ENCODE data around the gene CCDC124. TPM values are rescaled to one million over a fixed set of nuclear protein-coding genes. Genes with fewer than 3 reads are reported as not detected.
"Not testable (repeated sequence)": the region's sequence is repeated elsewhere in the genome, so short reads cannot be mapped to it uniquely, and the experiment has no call there.

Gene CCDC124
- total RNA-seq, 4 donors from 2014 or later: 73.1 to 110 (median 81.5) TPM

- no peak overlapping the region for H3K4me3 ChIP-seq
- intact Hi-C loops (cut with DNase I; ENCODE audit: low total_unique reads): no loop called here
- ATAC-seq (no peak), DNase-seq (no peak)
- H3K27ac ChIP-seq: no peak overlapping the region
- no peaks in the 10 kb centered on the region for H3K36me3 ChIP-seq
- TF ChIP-seq POLR2A (IDR thresholded peaks at IDR 0.05): no peak
- TF ChIP-seq, protein P1, sequence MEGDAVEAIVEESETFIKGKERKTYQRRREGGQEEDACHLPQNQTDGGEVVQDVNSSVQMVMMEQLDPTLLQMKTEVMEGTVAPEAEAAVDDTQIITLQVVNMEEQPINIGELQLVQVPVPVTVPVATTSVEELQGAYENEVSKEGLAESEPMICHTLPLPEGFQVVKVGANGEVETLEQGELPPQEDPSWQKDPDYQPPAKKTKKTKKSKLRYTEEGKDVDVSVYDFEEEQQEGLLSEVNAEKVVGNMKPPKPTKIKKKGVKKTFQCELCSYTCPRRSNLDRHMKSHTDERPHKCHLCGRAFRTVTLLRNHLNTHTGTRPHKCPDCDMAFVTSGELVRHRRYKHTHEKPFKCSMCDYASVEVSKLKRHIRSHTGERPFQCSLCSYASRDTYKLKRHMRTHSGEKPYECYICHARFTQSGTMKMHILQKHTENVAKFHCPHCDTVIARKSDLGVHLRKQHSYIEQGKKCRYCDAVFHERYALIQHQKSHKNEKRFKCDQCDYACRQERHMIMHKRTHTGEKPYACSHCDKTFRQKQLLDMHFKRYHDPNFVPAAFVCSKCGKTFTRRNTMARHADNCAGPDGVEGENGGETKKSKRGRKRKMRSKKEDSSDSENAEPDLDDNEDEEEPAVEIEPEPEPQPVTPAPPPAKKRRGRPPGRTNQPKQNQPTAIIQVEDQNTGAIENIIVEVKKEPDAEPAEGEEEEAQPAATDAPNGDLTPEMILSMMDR (IDR thresholded peaks at IDR 0.05 in 4 of 5, conservative IDR thresholded peaks at IDR 0.05 in 1 of 5): no peak
- H3K27me3 ChIP-seq: peaks cover 0 to 6% (median 3%) of the 10 kb centered on the region in 3 donors
- in situ Hi-C loops (cut with MboI; ENCODE audit: low sequenced_read_pairs in 4 of 4): loop anchor here in 1 of 4 donors (25.0 kb wide), 1 partner anchor 115 kb away; the partner anchor contains the start of genes RPL18A and SLC5A5
- no peaks in the 10 kb centered on the region for H3K9me3 ChIP-seq
- H3K4me1 ChIP-seq: no peaks in the 10 kb centered on the region
Observed at GRCh38 chr19:17977488-17977887, 44.7 kb downstream of the CCDC124 start.

DNA sequence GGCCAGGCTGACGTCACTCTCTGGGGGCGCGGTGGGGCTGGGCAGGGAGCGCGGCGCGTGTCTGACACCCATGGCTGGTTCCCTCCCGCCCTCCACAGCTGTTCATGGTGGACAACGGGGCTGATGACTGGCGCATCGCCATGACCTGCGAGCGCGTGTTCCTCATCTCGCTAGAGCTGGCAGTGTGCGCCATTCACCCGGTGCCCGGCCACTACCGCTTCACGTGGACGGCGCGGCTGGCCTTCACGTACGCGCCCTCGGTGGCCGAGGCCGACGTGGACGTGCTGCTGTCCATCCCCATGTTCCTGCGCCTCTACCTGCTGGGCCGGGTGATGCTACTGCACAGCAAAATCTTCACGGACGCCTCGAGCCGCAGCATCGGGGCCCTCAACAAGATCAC lies 48.8 kb downstream of the CCDC124 start:
- no peak for TF ChIP-seq POLR2A (IDR thresholded peaks at IDR 0.05)
- TF ChIP-seq, protein P1 (IDR thresholded peaks at IDR 0.05 in 4 of 5, conservative IDR thresholded peaks at IDR 0.05 in 1 of 5): no peak
- no peaks in the 10 kb centered on the region for H3K36me3 ChIP-seq
- no peaks in the 10 kb centered on the region for H3K4me1 ChIP-seq
- in situ Hi-C loops (cut with MboI; ENCODE audit: low sequenced_read_pairs in 4 of 4): loop anchor here in 1 of 4 donors (25.0 kb wide), 1 partner anchor 119 kb away; the partner anchor contains the start of genes RPL18A and SLC5A5
- ATAC-seq (no peak), DNase-seq (no peak)
- H3K27ac ChIP-seq: no peak overlapping the region
- no peaks in the 10 kb centered on the region for H3K9me3 ChIP-seq
- no peak overlapping the region for H3K4me3 ChIP-seq
- peaks cover 0 to 6% (median 5%) of the 10 kb centered on the region in 3 donors for H3K27me3 ChIP-seq
- intact Hi-C loops (cut with DNase I; ENCODE audit: low total_unique reads): no loop called here

DNA sequence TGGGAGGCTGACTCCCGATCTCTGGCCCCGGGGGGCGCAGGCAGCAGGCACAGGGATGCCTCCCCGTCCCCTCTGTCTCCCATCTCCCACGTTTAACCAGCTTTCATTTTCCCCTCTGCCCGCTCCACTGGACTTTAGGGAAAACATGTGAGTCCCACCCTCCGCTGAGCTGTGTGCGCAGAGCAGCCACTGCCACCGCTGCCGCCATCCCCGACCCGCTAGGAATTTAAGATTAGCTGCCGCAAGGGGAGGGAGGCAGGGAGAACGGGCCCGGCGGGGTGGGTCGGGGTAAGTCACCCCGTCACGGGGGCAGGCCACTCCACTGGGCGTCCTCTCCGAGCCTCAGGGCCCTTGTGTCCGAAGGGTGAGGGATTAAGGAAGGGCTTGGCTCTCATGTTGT lies 49.6 kb downstream of the CCDC124 start:
- DNase-seq: no peak
- in situ Hi-C loops (cut with MboI; ENCODE audit: low sequenced_read_pairs in 4 of 4): loop anchor here in 1 of 4 donors (25.0 kb wide), 1 partner anchor 120 kb away; the partner anchor contains the start of genes RPL18A and SLC5A5
- no peak for TF ChIP-seq POLR2A (IDR thresholded peaks at IDR 0.05)
- TF ChIP-seq, protein P1 (IDR thresholded peaks at IDR 0.05 in 4 of 5, conservative IDR thresholded peaks at IDR 0.05 in 1 of 5): no peak
- Histone ChIP-seq H3K9me3 (no peaks in the 10 kb centered on the region), H3K4me1 (no peaks in the 10 kb centered on the region), H3K27me3 (peaks cover 0 to 6% (median 5%) of the 10 kb centered on the region in 3 donors), H3K4me3 (no peak overlapping the region), H3K27ac (no peak overlapping the region), H3K36me3 (no peaks in the 10 kb centered on the region)
- intact Hi-C loops (cut with DNase I; ENCODE audit: low total_unique reads): no loop called here
- no peak for ATAC-seq

- Histone ChIP-seq H3K4me1 (no peaks in the 10 kb centered on the region), H3K36me3 (no peaks in the 10 kb centered on the region), H3K9me3 (no peaks in the 10 kb centered on the region), H3K27ac (no peak overlapping the region), H3K27me3 (peaks cover 0 to 6% (median 5%) of the 10 kb centered on the region in 3 donors), H3K4me3 (no peak overlapping the region)
- no peak for ATAC-seq
- in situ Hi-C loops (cut with MboI; ENCODE audit: low sequenced_read_pairs in 4 of 4): loop anchor here in 1 of 4 donors (25.0 kb wide), 1 partner anchor 123 kb away; the partner anchor contains the start of genes RPL18A and SLC5A5
- intact Hi-C loops (cut with DNase I; ENCODE audit: low total_unique reads): no loop called here
- no peak for DNase-seq
- TF ChIP-seq, protein P1 (IDR thresholded peaks at IDR 0.05 in 4 of 5, conservative IDR thresholded peaks at IDR 0.05 in 1 of 5): no peak
- no peak for TF ChIP-seq POLR2A (IDR thresholded peaks at IDR 0.05)
Observed at GRCh38 chr19:17985037-17985818, 52.4 kb downstream of the CCDC124 start.

DNA sequence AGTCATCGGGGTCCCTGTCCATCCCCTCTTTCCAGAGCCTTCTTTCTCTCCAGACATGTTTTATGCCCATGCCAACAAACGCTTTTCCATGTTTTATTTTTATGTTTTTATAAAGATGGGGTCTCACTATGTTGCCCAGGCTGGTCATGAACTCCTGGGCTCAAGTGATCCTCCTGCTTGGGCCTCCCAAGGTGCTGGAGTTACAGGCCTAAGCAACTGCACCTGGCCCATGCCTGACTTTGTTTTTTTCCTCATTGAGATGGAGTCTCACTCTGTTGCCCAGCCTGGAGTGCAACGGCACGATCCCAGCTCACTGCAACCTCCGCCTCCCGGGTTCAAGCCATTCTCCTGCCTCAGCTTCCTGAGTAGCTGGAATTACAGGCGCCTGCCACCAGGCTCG lies 53.8 kb downstream of the CCDC124 start:
- H3K9me3 ChIP-seq; H3K36me3 ChIP-seq; ATAC-seq; H3K27ac ChIP-seq; H3K27me3 ChIP-seq; DNase-seq; intact Hi-C loops (cut with DNase I; ENCODE audit: low total_unique reads); H3K4me3 ChIP-seq; H3K4me1 ChIP-seq: not testable (repeated sequence)
- in situ Hi-C loops (cut with MboI; ENCODE audit: low sequenced_read_pairs in 4 of 4): loop anchor here in 1 of 4 donors (25.0 kb wide), 1 partner anchor 124 kb away; the partner anchor contains the start of genes RPL18A and SLC5A5
